ENCODE results near the gene ZNF407.

The ZNF407 gene

DNA sequence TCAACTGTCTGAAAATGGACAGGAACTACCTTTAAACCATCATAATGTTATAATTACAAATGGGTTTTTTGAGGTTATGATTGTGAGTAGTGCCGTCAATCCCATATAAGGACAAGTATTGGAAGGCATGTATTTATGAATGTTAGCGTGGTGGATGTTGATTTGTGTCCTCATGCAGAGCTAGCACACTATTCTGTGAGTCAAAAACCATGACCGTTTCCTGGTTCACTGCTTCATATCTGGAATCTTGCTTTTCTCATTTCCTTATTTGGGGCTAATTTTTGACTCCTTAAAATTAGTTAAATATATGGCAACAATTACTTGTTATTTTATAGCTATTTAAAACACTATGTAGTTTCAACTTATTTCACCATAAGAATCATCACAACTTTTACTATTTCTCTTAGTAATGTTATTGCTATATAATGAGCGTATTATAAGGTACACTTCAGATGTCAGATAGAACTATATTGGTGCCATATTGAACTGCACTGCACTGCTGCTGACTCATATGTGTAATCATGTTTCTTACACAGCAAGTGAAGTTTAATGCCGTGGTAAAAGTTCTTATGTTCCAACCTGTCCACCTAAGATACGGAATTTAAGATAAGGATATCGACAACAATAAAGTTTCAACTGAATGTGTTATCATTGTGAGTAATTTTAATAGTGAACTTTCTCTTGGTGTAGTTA, 418.5 kb downstream of the ZNF407 start:
- DNase-seq (ENCODE audit: low read depth) = no peak

DNA sequence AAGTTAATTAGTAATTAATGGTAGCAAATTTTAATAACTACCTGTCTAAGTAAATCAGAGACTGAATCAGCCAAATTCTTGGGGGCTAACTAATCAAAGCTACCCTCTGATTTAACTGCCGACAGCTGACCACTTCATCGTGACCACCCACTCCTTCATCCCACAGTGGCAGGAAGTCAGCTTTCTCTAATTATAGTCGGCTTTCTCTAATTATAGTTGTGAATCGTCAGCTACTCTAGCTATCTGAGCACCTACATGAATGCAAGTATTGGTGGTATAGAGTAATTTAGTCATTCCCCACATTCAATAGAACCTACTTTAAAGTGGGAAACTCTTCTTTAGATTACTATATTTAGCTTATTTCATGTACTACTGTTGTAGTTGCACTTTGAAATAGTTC, 425.8 kb downstream of the ZNF407 start:
- DNase-seq (ENCODE audit: low read depth) = no peak

DNA sequence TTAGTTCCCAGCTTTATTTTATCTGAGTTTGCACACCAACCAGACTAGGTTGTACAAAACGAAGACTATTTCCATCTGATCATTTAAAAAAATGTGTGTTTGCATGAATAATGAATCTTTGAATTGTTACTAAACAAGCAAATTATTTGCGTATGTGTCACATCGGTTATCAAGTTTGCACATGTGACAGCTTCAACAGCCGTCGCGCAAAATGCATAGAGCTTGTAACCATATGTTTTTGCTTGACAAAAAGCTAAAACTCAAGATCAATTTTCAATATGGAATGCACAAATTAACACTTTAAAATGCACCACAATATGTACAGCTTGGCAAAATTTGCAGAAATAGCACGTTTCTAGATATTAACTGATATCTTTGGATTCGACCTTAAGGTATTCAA, 427.2 kb downstream of the ZNF407 start:
- no peak for DNase-seq (ENCODE audit: low read depth)

DNA sequence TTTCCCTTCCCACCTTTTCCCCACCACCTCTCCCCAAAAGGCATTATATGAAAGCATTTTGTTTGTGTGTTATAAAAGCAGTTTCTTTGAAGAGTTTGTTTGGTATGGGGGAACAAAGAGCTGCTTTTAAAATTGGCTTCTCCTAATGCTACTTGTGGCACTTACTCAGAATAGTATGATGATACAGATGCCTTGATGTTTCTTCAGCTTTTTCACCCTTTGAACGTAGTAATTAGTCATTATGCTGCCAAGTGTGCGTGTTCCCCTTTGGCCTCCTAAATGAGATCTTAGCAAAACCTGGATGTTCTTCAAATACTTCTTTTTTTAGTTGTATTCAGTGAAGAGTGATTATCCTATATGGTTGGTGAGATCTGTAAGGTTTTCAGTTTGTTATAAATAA, 427.9 kb downstream of the ZNF407 start:
- no peak for DNase-seq (ENCODE audit: low read depth)

DNA sequence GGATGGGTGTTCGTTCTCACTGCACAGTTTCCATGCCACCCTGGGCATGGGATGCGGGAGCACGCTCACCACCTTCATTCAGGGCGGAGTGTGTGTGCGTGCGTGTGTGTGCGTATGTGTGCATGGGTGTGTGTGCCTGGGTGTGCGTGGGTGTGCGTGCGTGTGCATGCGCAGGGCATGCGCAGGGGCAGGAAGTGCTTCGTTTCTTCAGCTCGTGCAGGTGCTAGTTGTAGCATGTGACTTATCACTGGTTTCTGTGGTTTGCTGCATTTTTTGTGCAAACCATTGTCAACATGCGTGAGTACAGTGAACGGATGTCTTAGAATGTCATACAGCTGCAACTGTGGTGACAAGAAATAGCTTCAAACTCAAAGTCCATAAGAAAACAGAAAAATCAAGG, 431.8 kb downstream of the ZNF407 start:
- DNase-seq (ENCODE audit: low read depth) = no peak

DNA sequence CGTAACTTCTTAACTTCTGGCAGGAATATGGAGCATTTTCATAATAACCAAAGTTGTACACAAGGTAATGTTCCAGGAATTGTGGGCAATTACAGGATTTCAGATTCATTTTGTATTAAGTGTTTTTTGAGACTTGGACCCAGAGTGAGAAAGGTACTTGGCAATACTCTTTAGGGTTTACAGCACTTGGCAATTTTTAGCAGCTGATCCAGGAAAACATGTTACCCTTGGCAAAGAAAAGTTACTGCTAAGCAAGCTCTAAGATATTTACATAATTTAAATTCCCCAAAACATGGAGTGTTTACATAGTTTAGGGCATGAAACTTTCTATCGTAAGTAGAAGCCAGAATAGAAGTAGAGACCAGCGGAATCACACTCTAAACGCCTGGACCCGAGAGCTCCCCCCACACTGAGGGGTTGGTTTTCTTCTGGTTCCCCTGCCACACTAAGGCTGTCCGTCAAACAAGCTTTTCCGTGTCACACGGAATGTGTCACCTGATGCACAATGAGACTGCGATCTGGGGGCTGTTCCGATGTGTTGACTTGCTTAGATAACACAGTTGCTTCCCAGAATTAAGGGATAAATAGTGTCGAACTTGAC, 434.1 kb downstream of the ZNF407 start:
- no peak for DNase-seq (ENCODE audit: low read depth)

DNA sequence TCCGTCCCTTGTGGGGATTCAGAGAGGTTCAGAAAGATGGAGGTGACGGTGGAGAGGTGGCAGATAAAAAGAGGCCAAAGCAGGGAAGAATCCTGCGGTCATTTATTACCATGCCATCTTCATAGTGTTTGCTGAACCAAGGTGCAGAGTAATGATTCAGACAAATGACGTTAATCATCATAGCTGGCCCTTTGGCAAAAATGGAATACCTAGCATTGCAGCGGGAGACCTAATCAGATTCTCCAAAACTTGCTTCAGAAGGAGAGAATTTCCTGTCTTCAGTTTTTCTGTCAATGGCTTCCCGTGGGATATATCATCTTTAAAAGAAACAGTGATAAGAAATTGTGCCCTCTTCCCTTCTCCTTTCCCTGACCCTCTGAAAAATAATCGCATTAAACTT, 435.8 kb downstream of the ZNF407 start:
- DNase-seq (ENCODE audit: low read depth) = no peak

DNA sequence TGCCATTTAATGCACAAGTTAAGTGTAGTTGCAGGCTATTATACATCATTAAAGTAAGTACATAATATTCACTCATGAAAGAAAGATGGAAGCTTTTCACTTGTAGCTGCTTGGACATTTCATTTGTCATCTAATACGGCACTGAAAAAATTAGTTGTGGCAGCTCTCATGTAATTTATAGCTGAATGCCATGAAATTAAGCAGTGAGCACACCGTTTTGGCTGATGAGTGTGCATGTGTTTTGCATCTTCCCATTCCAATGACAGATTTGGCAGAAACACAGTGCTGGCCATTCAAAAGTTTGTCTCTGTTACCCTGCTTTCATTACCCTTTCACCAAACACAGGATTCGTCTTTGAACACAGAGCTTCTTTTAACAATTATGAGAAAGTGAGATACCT, 437.3 kb downstream of the ZNF407 start:
- no peak for DNase-seq (ENCODE audit: low read depth)

DNA sequence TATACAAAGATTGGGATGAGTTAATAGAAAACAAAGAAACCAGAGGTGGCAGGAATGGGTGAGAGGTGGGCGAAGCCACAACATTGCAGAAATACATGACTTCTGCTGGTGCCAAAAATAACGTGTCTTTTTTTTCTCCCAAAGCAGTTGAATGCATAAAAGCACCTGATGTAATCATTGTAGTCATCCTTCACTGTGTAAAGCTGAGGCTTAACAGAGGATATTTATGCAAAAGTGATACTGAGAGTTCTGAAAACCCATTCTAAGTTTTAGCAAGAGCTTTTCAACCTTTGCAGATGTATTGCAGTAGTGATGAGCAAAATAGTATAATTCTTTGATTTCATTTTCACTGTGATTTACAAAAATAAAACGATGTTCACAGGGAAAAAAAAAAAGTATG, 438.3 kb downstream of the ZNF407 start:
- no peak for DNase-seq (ENCODE audit: low read depth)

DNA sequence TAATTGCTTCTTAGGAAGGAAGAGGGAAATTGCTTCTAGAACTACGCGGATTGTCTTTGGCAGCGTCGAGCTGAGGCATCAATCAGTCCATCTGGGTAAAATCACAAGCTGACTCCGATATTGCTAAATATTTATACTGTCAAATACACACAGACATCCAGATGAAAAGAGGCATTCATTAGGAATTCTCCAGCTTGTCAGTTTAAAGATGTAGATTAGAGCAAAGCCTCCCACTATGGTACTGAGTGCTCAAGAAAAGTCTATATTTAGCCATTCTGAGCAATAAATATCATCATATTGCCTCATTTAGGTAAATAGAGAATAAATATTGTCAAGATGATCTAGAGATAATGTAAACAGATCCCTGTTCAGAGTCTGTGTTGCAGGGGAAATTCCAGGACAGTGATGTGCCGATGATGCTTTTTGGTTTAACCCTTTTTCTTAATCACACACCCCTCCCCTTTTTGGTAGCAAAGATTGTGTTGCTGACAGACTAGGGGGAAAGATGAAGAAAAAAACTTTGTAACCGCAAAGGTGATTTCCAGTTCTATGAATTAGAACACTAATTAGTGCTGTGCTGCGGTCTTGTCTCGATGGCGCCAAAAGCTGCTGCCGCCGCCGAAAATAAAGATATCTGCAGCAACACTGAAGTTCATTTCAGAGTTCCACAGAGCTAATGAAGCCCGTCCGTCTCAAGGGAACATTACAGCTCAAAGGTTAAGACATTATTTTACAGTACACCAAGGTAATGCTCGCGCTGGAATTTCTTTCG, 439.4 kb downstream of the ZNF407 start:
- no peak for DNase-seq (ENCODE audit: low read depth)

DNA sequence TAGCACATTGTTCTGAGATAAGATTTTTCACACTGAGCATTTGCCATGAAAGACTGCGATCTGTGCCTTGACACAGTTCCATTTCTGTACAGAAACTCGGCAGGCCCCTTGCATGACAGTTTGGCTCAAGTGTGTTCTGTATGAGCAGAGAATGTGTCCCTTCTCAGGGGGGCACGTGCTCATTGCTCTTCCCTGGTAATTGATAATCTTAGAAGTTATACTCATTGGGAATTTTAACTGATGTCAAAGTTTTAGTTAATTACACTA, 440.0 kb downstream of the ZNF407 start:
- no peak for DNase-seq (ENCODE audit: low read depth)

DNA sequence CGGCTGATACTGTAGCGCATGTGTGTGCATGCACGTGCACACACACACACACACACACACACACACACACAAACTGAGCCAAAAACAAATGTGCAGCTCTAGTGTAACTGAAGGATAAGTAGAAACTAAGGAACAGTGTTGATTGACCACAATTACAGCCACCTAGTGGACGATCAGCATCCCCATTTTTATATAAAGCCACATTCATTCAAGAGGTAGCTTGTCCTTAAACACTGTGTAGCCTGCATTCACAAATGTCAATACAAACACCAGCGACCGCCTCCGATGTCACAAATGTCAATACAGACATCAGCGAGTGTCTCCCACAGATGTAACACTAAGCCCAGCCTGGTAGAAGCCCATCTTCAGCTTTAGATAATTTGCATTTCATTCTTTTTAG, 443.9 kb downstream of the ZNF407 start:
- DNase-seq (ENCODE audit: low read depth) = no peak

DNA sequence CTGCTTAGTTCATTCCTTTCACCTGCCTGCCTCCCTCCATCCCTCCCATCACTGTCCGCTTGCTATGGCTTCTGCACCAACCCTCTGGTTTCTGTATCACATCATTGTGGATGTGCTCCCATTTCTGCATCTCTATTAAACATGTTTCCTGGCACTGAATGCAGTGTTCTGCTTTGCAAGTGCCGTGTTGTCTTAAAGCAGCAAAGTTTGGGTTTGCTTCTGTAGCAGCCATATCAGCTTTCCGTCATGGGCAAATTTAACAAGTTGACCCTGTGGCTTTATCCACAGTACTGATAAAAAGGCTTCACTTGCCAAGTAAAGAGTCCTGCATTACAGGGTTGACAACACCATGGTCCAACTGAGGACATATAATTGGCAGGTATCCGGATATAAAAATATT, 445.8 kb downstream of the ZNF407 start:
- DNase-seq (ENCODE audit: low read depth) = no peak

DNA sequence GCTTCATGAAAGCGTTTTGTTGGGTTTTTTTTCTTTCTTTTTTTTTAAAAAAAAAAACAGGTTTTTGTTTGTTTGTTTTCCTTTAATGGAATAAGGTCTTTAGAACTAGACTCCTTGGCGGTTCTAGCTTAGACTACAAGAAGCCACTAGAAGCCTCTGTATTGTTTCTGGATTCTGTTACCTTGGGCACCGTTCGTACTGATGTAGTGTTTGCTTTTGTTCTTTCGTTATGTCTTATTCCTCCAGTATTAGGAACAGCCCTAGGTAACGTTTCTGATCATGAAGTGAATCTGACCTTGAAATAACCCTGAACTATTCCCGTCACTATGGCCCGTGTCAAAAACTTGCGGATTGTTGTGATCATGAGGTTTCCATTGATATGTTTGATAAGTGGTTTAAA, 446.6 kb downstream of the ZNF407 start:
- DNase-seq (ENCODE audit: low read depth) = no peak

DNA sequence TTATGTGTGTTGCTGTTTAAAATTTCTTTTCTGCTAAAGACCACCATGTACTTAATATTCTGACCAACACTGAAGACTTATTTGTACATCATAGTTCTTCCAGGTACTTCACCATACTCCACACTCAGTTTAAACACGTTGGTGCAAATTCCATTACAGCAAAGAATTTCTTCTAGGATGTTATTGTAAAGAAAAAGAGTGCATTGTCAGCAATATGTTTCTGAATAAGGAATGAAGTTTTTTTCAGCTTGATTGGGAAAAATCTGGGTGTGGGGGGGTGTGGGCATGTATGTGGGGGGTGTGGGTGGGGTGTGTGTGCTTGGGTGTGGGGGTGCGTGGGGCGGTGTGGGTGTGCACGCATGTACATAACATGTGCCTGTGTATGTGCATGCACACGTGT, 447.1 kb downstream of the ZNF407 start:
- no peak for DNase-seq (ENCODE audit: low read depth)

DNA sequence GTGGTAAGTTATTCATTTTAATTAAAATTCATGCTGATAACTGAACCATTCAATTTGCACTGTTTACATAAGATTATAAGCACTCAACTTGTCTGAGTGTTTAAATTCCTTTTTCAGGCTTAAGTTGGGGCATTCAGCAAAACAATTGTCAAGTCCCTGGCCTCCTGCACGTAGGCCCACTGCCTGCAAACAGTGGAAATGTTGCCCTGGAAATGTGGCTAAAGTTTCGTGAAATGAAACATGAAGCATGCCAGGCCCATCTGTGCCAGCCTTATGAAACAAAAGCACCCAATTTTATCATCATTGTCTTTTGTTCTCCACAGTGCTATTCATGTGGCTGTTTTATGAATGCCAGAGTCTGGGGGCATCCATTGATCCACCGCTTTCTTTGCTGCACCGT, 447.6 kb downstream of the ZNF407 start:
- no peak for DNase-seq (ENCODE audit: low read depth)

DNA sequence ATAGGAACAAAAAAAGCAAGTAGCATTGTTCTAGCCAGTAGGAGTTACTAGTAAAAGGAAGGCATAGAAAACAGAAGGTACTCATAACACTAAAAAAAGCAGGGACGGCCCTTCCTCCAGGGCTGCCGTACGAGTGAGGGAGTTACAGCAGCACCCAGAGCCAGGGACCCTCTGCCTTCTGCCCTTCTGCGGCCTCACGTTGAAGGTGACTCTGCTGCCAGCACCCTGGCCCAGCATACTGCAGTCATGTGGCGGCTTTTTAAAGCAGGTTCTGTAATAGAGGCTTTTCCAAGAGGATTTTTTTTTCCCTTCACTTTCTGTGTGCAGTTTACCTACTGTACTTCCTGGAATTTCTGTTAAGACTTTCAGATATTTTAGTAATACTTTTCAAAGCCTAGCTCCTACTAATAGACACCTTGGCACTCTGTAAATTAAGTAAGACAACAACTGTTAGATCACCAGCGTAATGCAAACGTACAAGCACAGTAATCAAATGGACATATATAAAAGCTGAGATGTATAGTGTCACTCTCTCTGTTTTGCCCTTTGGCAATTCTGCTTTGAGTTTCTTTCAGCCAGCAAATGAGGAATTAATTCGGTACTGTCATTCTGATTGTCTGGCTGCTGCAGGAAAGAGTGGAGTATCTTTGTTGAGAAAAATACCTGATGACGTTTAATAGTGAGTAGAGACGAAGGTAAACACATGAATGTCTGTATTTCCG, 449.7 kb downstream of the ZNF407 start:
- DNase-seq (ENCODE audit: low read depth) = no peak

DNA sequence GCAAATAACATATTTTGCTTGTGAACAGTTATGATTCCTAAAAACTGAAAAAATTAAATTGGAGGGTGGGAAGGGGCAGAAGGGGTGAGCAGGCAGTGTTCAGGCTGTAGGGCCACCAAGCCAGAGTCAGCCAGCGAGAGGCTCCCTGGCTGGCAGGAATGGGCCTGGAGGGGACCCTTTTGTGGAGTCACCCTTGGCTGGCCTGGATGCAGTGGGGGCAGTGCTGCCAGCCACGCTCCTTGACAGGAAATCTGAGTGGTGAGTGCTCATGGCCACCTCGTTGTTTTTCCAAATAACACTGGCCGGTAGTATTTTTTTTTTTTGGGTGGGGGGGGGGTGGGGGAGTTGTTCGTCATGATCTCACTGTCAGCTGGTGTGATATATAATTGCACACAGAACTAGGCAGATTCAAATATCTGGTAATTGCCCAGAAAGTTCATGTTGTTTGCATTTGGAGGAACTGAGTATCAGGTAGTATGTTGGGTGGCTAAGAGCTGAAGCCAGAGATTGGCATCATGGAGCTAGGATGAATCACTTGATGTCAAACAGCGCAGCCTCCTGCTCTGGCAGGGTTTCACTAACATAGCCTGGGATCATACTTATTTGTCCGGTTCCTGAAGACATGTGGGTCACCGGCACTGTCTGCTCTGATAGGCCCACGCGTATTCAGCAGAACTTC, 451.2 kb downstream of the ZNF407 start:
- DNase-seq (ENCODE audit: low read depth) = no peak

DNA sequence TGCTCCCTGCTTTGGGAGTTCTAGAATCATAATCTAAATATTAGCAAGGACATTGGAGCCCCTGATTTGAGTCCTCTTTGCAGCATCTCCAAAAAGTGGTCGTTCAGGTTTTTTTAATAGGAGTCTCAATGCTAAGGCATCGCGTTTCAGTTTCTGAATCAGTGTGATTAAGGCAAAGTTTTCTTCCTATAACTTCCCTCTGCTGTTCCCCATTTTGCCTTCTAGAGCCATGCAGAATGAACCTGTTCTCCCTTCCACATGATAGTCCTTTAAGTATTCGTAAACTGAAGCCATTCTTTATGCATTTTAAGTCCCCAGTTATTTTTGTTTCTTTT, 451.8 kb downstream of the ZNF407 start:
- DNase-seq (ENCODE audit: low read depth) = no peak

DNA sequence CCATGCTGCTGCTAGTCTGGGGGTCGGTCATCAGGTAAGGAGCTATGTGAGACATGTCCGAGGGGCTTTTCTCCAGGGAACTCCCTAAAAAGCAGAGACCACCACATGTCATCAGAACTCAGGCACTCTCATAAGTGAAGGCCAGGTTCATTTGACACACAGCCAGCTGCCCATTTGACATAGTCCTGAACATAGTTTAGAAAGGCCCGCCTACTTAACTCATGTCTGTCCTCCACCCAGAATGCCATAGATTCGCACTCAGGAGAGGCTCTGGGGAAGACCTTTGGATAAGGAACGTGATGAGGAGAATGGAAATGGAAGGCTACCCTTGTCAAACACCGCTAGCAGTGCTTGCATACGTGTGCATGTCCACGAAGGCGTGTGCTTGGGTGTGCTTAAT, 454.1 kb downstream of the ZNF407 start:
- DNase-seq (ENCODE audit: low read depth) = no peak

DNA sequence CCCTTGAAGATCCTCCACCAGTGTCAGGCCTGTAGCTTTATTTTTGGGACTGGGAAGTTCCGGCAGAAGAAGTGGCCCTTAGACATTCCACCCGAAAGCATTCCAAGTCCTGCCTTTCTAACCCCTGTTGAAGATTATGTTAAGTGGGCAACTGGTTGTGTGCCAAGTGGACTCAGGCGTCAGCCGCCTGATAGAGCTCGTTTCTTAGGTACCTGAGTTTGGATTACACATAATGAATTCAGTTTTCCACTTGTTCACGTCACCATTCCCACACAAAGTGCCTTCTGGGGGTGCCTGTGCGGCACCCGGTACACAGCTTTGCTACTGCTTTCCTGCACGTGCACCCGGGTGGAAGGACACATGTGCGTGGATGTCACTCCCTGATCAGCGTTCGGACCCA, 454.8 kb downstream of the ZNF407 start:
- no peak for DNase-seq (ENCODE audit: low read depth)

DNA sequence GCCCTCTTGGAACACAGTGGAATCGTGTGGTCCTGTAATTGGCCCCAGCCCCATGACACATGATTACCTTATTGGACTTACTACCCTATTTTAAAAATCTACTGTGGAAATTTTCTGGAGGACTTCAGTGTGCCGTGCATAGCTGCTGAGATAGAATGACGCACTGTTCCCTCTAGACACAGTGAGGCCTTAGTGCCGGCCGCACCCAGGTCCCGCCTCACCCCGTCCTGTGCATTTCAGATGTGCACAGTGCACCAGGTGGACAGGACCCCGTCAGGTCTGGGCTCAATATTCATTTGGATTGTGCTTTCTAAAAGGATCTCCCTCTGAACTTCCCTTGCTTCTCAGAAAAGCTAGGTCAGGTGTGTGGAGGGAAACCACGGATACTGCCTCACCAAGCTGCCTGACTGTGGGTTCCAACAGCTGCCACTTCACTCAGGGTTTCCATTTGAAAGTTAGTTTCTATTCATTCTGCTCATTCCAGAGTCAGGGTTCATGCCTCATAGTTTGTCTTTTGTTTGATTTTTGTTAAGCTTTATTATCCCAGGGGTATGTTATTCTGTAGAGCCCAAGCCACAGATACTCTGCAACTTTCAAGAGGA, 455.5 kb downstream of the ZNF407 start:
- DNase-seq (ENCODE audit: low read depth) = no peak
